ENCODE results near the gene GRIN2B.

Gene GRIN2B

DNA sequence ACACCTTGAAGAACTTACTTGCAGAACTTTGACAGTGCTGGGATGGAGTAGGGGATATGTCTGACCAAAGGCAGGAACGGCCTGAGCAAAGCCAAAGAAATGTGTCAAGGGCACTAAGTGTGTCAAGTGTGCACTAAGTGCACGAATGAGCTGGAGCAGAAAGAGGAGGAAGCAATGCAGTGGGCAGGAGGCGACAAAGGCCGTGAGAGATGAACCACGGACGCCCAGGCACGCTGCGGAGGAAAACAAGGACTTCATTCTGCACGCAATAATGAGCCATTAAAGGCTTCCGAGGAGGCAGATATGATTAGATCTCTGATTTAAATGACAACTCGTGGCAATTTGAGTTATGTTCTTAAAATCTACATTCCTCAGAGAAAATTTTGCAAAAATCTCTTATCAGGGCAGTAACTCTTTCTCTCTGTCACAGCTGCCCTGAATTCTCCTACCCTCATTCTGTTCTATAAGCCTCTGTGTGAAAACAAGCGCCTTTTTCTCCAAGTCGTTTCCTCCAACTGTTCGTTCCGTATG is 25.3 kb downstream of the GRIN2B start:
- TF ChIP-seq, protein P1, sequence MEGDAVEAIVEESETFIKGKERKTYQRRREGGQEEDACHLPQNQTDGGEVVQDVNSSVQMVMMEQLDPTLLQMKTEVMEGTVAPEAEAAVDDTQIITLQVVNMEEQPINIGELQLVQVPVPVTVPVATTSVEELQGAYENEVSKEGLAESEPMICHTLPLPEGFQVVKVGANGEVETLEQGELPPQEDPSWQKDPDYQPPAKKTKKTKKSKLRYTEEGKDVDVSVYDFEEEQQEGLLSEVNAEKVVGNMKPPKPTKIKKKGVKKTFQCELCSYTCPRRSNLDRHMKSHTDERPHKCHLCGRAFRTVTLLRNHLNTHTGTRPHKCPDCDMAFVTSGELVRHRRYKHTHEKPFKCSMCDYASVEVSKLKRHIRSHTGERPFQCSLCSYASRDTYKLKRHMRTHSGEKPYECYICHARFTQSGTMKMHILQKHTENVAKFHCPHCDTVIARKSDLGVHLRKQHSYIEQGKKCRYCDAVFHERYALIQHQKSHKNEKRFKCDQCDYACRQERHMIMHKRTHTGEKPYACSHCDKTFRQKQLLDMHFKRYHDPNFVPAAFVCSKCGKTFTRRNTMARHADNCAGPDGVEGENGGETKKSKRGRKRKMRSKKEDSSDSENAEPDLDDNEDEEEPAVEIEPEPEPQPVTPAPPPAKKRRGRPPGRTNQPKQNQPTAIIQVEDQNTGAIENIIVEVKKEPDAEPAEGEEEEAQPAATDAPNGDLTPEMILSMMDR (IDR thresholded peaks at IDR 0.05), result no peak

DNA sequence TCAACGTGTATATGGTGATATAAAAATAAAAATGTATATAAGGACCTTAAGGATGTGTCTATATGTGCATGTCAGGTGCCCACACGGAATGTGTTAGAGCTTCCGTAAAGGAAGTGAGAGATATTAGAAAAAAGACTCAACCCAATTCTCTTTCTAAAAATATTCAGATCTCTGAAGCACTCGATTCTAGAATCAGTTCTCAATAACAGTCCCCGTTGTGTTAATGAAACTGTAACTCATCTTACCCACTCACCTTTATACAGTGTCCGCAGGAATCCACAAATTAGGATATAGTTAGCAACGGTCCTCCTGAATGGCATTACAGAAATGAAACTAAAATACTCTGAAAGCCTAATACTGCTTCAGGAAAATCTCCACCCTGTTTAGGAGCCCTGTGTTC is 29.3 kb downstream of the GRIN2B start:
- TF ChIP-seq, protein P1 (IDR thresholded peaks at IDR 0.05), result no peak

DNA sequence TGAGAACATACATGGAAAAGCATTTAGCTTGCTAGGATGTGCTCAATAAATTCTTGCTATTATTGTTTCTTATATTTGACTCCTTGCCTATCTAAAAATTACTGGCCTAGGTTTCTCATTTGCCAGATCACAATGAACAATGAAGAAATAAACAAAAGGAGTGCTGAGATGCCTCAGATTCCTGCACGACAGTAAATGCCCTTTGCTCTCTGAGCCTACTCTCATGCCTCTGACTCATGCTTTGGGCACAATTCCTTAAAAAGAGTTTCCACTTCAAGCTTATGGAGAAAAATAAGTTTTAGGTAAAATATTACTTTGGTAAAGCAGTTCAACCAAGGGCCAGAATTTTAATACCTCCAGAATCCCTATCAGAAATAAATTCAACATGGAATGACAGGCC is 30.9 kb downstream of the GRIN2B start:
- TF ChIP-seq, protein P1 (IDR thresholded peaks at IDR 0.05), result no peak

DNA sequence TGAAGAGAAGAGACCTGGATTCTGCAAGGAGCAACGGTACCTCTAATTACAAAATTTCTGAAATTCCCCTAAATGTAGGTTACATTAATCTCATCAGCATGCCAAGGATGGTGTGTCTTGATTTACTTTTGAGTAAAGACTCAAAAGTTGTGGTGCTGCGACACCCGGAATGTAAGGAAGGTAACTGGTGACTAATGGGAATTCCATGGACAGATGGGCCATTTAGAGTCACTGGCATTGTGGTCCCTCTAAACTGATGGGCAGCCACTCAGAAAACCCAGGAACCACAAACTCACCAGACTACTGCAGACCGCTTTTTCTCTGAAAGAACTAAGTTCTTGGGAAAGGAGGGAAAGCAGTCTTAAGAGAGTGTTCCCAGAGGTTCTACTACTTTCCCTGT is 32.8 kb downstream of the GRIN2B start:
- TF ChIP-seq, protein P1 (IDR thresholded peaks at IDR 0.05), result no peak

DNA sequence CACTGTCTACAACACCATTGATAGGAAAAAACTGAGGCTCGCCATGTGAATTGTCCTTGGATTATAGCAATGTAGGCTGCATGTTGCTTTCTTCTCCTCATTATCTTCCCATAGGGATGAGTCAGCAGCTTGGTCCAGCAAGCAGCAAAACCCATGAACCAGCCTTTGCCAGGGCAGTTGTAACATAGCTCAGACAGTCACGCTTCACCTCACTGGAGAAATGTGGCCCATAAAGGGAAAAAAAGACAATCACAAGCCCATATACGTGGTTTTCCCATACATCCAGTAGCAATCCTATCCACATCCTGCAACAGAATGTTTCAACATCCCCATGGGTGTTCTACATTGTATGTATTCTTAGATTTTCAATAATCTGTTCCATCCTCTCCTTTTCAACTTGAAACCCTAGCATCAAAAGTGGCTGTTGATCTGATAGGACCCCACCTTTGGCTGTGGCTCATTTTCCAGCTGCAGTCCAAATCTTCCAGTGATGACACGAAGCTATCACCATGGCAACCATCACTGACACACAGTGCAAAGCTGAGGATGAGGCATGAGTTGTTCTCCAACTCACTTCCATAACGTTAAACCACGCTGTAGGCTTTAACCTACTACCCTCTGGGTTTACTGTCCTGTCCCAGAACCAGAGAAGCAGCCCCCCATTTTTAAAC is 34.0 kb downstream of the GRIN2B start:
- TF ChIP-seq, protein P1 (IDR thresholded peaks at IDR 0.05), result no peak

DNA sequence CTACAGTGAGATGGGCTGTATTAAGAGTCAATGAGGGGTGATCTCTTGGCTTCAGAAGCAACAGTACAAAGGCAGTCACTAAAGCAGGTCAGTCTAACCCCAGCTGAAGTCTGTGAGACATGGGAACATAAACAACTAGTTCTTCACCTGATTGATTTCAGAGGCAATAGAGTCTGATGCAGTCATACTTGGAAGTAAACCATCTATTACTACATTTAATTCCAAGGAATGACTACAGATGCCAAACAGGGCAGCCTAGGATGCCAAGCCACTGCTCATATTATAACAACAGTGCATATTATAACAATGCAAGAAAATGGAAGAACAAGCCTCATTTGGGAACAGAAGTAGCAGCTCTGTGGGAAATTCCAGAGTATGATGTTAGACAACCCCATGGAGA is 35.8 kb downstream of the GRIN2B start:
- TF ChIP-seq, protein P1 (IDR thresholded peaks at IDR 0.05), result no peak

DNA sequence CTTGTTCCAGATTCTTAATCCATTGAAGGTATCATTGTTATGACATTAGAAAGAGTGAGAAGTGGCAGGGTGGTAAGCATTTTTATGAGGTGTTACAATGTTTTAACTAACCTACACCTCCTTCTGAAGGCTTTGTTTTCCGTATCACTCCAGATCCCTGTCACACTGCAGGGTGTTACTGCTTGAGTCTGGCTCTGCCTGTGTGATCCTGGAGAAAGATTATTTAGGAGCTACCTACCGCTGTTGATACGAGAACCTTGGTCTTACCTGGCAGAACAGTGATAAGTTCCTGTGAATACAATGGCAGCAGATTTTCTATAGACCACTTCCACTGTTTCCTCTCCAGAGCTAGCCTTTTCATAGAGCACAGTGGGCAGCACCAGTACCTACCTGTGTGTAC is 36.2 kb downstream of the GRIN2B start:
- TF ChIP-seq, protein P1 (IDR thresholded peaks at IDR 0.05), result no peak

DNA sequence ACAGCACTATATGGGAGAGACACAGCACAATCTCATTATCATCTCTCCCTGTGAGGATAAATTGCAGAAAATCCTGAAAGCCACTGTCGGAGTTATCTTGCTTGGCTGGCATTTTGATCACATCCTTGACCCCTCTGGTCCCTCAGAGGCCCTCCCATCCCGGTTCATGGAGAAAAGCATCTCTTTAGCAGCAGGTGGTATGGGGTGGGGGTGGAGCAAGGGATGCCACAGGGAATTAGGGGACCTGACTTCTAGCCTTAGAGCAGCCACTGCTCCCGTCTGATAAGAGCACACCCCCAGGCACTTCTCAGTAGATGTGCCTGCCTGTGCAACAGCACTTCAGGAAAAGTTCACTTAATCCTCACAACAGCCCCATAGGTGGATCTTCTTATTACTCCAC is 38.6 kb downstream of the GRIN2B start:
- TF ChIP-seq, protein P1 (IDR thresholded peaks at IDR 0.05), result no peak
